ENCODE measurements around the gene CCDC154. TPM values are rescaled to one million over a fixed set of nuclear protein-coding genes. Genes with fewer than 3 reads are reported as not detected.
"Not testable (repeated sequence)": the region's sequence is repeated elsewhere in the genome, so short reads cannot be mapped to it uniquely, and the experiment has no call there.

CCDC154 gene
- total RNA-seq, 1 donor from 2014 or later, result not detected

GRCh38 chr16:1486551-1487390 lies 42.4 kb upstream of the CCDC154 start:
- no peaks in the 10 kb centered on the region for H3K4me1 ChIP-seq
- H4K20me1 ChIP-seq (ENCODE audit: low read depth), result no peaks in the 10 kb centered on the region
- H3K9ac ChIP-seq, result no peak overlapping the region
- no peaks in the 10 kb centered on the region for H3F3A ChIP-seq (ENCODE audit: low read depth)
- peaks cover 29% of the 10 kb centered on the region for H3K27me3 ChIP-seq
- no peaks in the 10 kb centered on the region for H3K79me2 ChIP-seq (ENCODE audit: low read depth)
- no peaks in the 10 kb centered on the region for H3K4me1 Mint-ChIP-seq
- H2AFZ ChIP-seq (replicated peaks), result no peak overlapping the region
- H3K4me3 ChIP-seq, result no peak overlapping the region
- no peak overlapping the region for H3K27ac Mint-ChIP-seq
- peaks cover 4% of the 10 kb centered on the region for H3K27me3 Mint-ChIP-seq (ENCODE audit: insufficient read depth, low read depth)
- H3K27ac ChIP-seq, result no peak overlapping the region
- H3K4me3 Mint-ChIP-seq, result no peak overlapping the region
- no peak overlapping the region for H3K4me2 ChIP-seq
- H3K36me3 Mint-ChIP-seq, result no peaks in the 10 kb centered on the region
- H3K9me3 Mint-ChIP-seq, result no peaks in the 10 kb centered on the region
- H3K36me3 ChIP-seq, result no peaks in the 10 kb centered on the region
- H3K9me3 ChIP-seq (ENCODE audit: low read depth), result no peaks in the 10 kb centered on the region
- TF ChIP-seq EZH2 (IDR thresholded peaks at IDR 0.05) (no peak), CTCF (IDR thresholded peaks at IDR 0.05) (no peak), EZH2phosphoT487 (IDR thresholded peaks at IDR 0.05) (no peak)
- no peak for DNase-seq (ENCODE audit: low spot score)

- Histone ChIP-seq H3K79me2 (ENCODE audit: low read depth) (no peaks in the 10 kb centered on the region), H3K4me3 (no peak overlapping the region), H3K4me2 (no peak overlapping the region), H3K27me3 (peaks cover 30% of the 10 kb centered on the region), H3K4me1 (no peaks in the 10 kb centered on the region), H3F3A (ENCODE audit: low read depth) (no peaks in the 10 kb centered on the region), H3K9me3 (ENCODE audit: low read depth) (no peaks in the 10 kb centered on the region), H4K20me1 (ENCODE audit: low read depth) (no peaks in the 10 kb centered on the region), H3K9ac (no peak overlapping the region), H3K36me3 (no peaks in the 10 kb centered on the region), H3K27ac (no peak overlapping the region), H2AFZ (replicated peaks) (no peak overlapping the region)
- Mint-ChIP-seq H3K9me3 (no peaks in the 10 kb centered on the region), H3K36me3 (no peaks in the 10 kb centered on the region), H3K4me3 (no peak overlapping the region), H3K27ac (no peak overlapping the region), H3K27me3 (ENCODE audit: insufficient read depth, low read depth) (peaks cover 5% of the 10 kb centered on the region), H3K4me1 (no peaks in the 10 kb centered on the region)
- no peak for DNase-seq (ENCODE audit: low spot score)
- no peak for TF ChIP-seq CTCF (IDR thresholded peaks at IDR 0.05)
- TF ChIP-seq EZH2 (IDR thresholded peaks at IDR 0.05), result no peak
- TF ChIP-seq EZH2phosphoT487 (IDR thresholded peaks at IDR 0.05), result no peak
These were observed 41.6 kb upstream of the CCDC154 start for GRCh38 chr16:1485847-1486496.

- H3K79me2 ChIP-seq (ENCODE audit: low read depth), result no peaks in the 10 kb centered on the region
- H3K4me3 Mint-ChIP-seq, result no peak overlapping the region
- DNase-seq (ENCODE audit: low spot score), result no peak
- H3K9me3 ChIP-seq (ENCODE audit: low read depth), result no peaks in the 10 kb centered on the region
- no peak overlapping the region for H3K4me2 ChIP-seq
- no peak overlapping the region for H2AFZ ChIP-seq (replicated peaks)
- H3K9me3 Mint-ChIP-seq, result peaks cover 2% of the 10 kb centered on the region
- H3K27me3 Mint-ChIP-seq (ENCODE audit: insufficient read depth, low read depth), result peaks cover 11% of the 10 kb centered on the region
- peaks cover 30% of the 10 kb centered on the region for H3K27me3 ChIP-seq
- no peak overlapping the region for H3K9ac ChIP-seq
- H3K36me3 ChIP-seq, result no peaks in the 10 kb centered on the region
- H3K27ac Mint-ChIP-seq, result no peak overlapping the region
- H3K36me3 Mint-ChIP-seq, result no peaks in the 10 kb centered on the region
- TF ChIP-seq EZH2phosphoT487 (IDR thresholded peaks at IDR 0.05) (no peak), CTCF (IDR thresholded peaks at IDR 0.05) (no peak), EZH2 (IDR thresholded peaks at IDR 0.05) (no peak)
- no peak overlapping the region for H3K27ac ChIP-seq
- H4K20me1 ChIP-seq (ENCODE audit: low read depth), result no peaks in the 10 kb centered on the region
- H3F3A ChIP-seq (ENCODE audit: low read depth), result no peaks in the 10 kb centered on the region
- no peak overlapping the region for H3K4me3 ChIP-seq
- no peaks in the 10 kb centered on the region for H3K4me1 ChIP-seq
- no peaks in the 10 kb centered on the region for H3K4me1 Mint-ChIP-seq
These were observed 37.8 kb upstream of the CCDC154 start for GRCh38 chr16:1481906-1482835.

- H3K4me3 ChIP-seq; H3K9me3 Mint-ChIP-seq; H3K4me2 ChIP-seq; H3K79me2 ChIP-seq (ENCODE audit: low read depth); H3K36me3 ChIP-seq; DNase-seq (ENCODE audit: low spot score); H3K36me3 Mint-ChIP-seq; H3F3A ChIP-seq (ENCODE audit: low read depth); H3K27me3 Mint-ChIP-seq (ENCODE audit: insufficient read depth, low read depth); H3K27ac ChIP-seq; H2AFZ ChIP-seq (replicated peaks); H3K4me3 Mint-ChIP-seq; H3K4me1 ChIP-seq; H3K9me3 ChIP-seq (ENCODE audit: low read depth); H3K9ac ChIP-seq; H4K20me1 ChIP-seq (ENCODE audit: low read depth); H3K4me1 Mint-ChIP-seq; H3K27ac Mint-ChIP-seq: not testable (repeated sequence)
- H3K27me3 ChIP-seq, result peaks cover 22% of the 10 kb centered on the region
These were observed 34.6 kb upstream of the CCDC154 start for GRCh38 chr16:1478937-1479336.
